HUDEP-2 (cell line): Measurements from ENCODE around the gene IQGAP1.

Source experiments
- DNase-seq, 76 experiments: peaks; one replicate each; lab custom pipeline; 2025; ENCODE audit not compliant: unreplicated experiment in 76 of 76; lab: John Stamatoyannopoulos, UW

The IQGAP1 gene

GRCh38 chr15:90435652-90436337, 47.8 kb downstream of the IQGAP1 start:
- DNase-seq = peak in 1 of 76 experiments; percentile 5

GRCh38 chr15:90436952-90437351, 48.9 kb downstream of the IQGAP1 start:
- no peak for DNase-seq

GRCh38 chr15:90437516-90437915, 49.5 kb downstream of the IQGAP1 start:
- DNase-seq = no peak

- DNase-seq = no peak
These were observed 51.9 kb downstream of the IQGAP1 start for GRCh38 chr15:90439946-90440345.

GRCh38 chr15:90441027-90441426, 53.0 kb downstream of the IQGAP1 start:
- DNase-seq = no peak

GRCh38 chr15:90442423-90442822, 54.4 kb downstream of the IQGAP1 start:
- DNase-seq = no peak

- DNase-seq = no peak
These were observed 61.2 kb downstream of the IQGAP1 start for GRCh38 chr15:90449206-90449735.

GRCh38 chr15:90451053-90451850, 63.2 kb downstream of the IQGAP1 start:
- no peak for DNase-seq

GRCh38 chr15:90456236-90456635, 68.2 kb downstream of the IQGAP1 start:
- DNase-seq = no peak

- no peak for DNase-seq
These were observed 70.0 kb downstream of the IQGAP1 start for GRCh38 chr15:90458061-90458460.

GRCh38 chr15:90459368-90459767, 71.3 kb downstream of the IQGAP1 start:
- no peak for DNase-seq

- DNase-seq = no peak
These were observed 72.2 kb downstream of the IQGAP1 start for GRCh38 chr15:90460142-90460824.

GRCh38 chr15:90463381-90463780, 75.3 kb downstream of the IQGAP1 start:
- DNase-seq = no peak

GRCh38 chr15:90465140-90465929, 77.3 kb downstream of the IQGAP1 start:
- DNase-seq = no peak

GRCh38 chr15:90465930-90466567, 78.0 kb downstream of the IQGAP1 start:
- DNase-seq = no peak

- DNase-seq = no peak
These were observed 81.7 kb downstream of the IQGAP1 start for GRCh38 chr15:90469723-90470122.

- DNase-seq = no peak
These were observed 82.4 kb downstream of the IQGAP1 start for GRCh38 chr15:90470453-90470852.

- no peak for DNase-seq
These were observed 83.1 kb downstream of the IQGAP1 start for GRCh38 chr15:90471126-90471525.

- DNase-seq = no peak
These were observed 83.7 kb downstream of the IQGAP1 start for GRCh38 chr15:90471769-90472168.
